GM18498 (cell line): Measurements from ENCODE around the gene FAM81A.
A peak's percentile ranks its signal among the peaks of the same experiment; 100 is the strongest.
"Not testable (repeated sequence)": the region's sequence is repeated elsewhere in the genome, so short reads cannot be mapped to it uniquely, and the experiment has no call there.

Source experiments
- ATAC-seq: cut with Tn5 transposase; IDR thresholded peaks from one replicate; pipeline ENCODE4 v1.9.1; 2021; ENCODE audit warnings: mild to moderate bottlenecking, moderate library complexity; ENCODE audit not compliant: unreplicated experiment

The FAM81A gene

DNA sequence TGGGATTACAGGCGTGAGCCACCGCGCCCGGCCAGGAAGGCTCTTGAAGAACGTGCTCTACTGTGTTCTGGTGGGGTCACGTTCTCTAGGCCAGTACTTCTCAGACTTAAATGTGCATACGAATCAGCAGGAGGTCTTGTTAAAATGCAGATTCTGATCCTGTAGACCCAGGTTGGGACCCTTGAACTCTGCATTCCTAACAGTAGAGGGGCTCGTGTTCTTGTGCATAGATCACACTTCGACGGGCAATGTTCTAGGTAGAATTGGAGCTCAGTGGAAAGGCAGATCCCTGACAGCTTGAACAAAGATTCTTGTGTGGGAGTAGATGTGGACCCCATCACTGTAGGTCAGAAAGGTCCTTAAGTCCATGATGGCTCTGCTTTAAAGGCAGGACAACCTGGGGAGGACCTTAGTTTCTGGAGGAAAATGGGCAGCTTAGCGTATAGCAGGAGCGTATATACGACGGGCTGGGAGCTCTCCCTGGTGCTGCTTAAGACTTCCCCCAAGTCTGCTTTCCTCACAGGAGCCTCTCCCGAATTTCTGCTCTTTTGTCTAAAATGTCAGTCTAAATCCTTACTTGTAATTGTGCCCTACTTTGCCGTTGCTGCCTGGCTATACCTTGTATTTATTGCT, 16.9 kb upstream of the FAM81A start:
- no peak for ATAC-seq

DNA sequence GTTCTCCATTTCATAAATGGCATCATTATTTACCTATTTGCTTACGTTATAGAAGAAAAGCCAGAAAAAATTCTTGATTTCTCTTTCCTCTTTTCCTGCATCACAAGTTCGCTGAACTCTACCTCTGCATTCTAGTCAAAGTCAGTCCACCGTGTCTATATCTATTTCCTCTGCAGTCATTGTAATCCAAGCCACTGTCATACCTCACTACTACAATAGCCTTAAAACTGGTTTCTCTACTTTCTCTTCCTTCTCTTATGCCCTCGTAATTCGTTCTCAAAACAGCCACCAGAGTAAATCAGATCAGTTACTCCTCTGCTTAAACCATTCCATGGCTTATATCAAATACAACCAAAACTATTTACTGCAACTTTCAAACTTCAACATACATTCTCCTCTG, 13.4 kb upstream of the FAM81A start:
- ATAC-seq, result no peak

DNA sequence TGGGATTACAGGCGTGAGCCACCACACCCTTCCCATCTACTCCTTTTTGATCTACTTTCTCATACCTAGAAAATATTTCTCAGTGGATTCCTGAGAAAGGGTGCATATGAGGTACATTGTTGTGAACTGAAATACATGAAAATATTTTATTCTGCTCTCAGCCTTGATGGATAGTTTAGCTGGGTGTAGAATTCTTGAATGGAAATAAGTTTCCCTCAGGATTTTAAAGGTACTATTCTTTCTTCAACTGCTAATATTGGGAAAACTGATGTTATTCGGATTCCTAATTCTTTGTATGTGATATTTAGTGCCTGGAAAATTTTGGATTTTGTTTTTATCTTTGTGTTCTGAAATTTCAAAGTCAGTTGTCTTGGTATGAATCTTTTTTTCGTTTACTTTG, 9.1 kb upstream of the FAM81A start:
- not testable (repeated sequence) for ATAC-seq

DNA sequence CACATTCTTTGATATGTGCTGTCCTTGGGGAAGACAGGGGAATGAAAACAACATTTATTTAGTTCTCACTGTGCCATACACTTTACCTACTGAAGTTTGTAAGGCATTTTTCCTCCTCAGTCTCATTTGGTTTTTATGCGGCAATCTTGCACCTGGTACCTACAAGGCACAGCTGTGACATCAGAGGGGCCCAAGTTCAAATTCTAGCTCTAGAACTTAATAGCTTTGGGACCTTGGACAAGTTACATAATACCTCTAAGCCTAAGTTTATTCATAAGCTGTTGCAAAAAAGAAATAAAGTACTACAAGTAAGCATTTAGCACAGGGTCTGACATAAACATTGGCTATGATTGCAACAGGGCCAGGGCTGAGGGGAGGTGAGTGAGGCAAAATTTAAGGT, 5.6 kb upstream of the FAM81A start:
- ATAC-seq, result no peak

DNA sequence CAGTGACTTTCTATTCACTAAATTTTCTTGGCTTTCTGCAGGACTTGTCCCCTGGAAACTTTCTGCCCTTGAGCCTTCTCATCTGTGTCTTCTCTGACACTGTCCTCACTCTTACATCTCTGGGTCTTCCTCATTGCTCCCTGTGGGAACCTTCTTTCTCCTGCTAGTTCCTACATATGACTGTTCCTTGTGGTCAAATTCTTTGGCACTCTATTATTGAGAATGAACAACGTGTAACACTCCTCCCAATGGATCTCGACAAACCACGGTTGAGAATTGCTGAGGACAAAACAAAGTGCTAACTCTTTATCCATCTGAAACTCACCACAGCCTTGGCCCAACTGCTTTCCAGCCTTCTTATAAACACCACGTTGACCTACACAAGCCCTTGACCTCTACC, 3.5 kb upstream of the FAM81A start:
- no peak for ATAC-seq

DNA sequence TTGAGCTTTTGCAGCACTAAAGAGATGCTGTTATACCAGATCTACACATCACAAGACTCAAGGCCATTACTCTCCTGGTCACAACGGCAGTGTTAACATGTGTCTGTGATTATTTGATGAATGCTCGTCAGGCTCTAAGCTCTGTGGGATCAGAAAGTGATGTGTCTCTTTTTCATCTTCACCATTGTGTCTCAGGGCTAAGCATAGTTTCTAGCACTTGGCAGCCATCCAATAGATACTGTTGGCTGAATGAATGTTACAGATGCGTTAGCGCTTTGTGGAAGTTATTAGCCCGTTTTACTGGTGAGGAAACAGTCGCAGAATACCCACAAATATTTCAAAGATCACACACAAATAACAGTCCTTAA, 1.2 kb upstream of the FAM81A start:
- ATAC-seq, result no peak

DNA sequence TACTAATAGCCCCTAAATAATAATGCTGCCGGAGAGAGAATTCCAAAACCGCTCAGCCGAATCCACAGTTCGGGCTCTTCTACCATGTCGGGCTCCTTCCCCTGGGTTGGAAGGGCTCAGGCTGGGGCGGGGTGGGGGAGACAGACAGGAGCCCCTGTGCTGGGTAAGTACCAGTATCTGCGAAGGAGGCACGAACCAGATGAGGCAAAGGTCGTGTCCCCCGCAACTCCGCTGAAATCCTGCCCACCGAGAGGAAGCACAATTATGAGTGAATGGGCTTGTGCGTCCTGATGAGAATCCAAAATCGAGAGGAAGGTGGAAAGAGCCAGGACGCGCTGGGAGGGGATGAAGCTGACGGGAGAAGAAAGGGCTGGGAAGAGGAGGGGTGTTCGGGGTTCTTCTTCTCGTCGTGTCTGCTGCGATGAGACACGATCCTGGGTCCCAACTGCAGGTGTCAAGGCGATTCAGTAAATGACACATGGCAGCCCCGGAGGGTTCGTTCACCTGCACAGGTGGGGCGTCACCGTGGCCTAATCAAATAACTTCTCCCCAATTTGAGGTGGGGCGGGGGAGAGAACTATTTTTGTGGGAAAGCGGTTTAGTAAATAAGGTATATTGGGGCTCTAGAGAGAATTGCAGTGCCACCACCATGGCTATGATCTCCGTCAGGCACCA, 707 bp upstream of the FAM81A start:
- peak; percentile 5 for ATAC-seq

DNA sequence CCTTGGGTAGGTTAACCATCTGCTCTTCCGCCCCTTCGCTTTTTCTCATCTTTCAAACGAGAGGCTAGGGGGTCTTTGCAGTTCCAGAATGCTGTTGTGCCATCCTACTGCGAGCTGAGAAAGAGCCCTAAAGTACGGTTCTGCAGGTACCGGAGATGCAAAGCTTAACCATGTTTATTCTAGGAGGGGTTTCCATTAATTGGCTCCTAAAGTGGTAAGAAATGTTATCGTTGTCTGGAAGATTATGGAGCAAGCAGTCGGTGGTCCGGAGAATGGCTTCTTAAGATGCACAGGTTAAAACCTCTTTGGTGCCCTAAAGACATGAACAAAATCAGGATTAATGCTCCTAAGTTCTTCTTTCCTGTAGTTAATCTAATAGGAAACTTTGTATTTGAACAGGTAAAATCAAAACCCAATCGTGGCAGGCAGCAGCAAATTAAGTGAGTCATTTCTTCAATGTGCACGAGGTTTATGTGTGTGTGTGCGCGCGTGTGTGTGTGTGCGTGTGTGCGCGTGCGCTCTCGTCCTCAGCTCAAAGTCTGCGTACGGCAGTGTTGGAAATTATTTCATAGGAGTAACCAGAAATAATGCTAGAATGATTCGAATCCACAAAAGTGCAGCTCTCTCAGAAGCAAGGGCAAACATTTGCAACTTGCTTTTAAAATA, 772 bp downstream of the FAM81A start:
- no peak for ATAC-seq

DNA sequence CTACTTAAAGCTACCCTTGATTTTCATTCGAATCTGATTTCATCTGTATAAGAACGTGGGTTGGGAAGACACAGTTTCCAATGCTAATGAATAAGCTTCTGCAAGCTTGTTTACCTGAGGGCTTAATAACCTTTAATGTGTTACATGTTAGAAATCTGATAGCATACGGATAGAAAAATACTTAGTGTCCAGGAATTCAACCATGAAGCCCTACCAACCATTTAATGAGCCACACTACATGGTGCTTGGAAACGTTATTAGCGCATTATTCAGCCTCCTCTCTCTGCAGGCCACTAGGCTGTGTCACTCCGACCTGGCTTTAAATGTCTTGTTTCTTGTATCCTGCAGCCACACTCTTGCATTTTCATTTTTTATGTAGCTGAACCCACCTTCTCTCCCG, 1.6 kb downstream of the FAM81A start:
- ATAC-seq, result no peak

DNA sequence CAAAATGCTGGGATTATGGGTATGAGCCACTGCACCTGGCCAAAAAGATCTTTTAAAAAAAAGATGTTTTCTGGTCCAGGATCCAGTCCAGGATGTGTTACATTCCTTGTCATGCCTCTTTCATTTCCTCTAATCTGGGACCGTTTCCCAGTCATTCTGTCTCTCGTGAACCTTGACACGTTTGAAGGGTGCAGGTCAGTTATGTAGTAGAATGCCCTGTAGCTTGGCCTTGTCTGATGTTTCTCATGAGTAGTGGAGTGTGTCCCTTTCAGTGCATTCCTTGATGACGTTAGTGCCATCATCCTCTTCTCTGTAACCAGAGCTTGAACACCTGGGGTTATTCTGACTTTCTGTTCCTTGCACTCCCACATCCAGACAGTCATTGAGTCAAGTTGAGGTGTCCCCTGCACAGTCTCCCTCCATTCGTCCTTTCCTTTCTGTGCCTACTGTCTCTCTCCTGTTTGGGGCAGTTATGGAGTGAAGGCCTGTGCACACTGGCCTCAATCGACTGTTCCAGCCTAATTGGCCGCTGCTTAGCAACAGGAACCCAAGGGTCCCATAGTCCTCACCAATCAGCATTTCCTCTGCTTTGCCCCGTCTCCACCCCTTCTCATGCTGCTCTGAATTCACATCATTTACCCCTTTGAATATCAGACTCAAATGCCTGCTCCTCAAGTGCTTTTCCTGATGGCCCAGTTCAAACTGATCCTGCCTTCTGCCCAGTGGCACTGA, 5.5 kb downstream of the FAM81A start:
- no peak for ATAC-seq

DNA sequence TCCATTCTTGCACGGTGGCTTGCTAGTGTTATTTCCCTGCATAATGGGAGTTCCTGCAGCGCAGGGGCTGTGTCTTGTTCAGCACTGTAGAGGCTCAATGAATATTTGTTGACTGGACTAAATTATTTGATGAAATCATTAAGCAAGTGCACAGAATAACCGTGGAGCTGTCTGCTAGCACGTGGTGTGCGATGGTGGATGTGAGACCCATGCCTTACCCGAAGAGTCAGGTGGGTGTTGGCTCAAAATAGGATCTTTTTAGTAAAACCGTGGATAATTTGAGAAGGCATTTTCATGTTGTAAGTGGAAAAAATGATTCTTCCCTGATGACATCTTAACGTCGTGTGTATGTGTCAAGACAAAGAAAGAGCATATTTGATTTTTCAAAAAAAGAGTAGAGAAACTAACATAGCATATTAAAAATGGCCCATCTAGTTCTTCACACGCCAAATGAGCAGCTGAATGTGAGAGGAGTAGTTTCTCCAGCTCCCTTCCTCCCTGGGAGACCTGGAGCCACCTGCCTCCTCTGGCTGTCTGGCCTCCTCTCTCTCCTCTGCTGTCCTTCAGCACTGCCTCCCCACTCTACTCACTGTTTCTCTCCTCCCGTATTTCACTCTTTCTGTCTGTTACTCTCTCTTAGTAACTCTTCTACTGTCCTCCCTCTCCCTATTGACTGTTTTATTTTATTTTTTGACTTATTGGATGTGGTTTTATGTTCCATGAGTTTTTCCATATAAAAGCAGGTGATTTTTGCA, 6.3 kb downstream of the FAM81A start:
- no peak for ATAC-seq

DNA sequence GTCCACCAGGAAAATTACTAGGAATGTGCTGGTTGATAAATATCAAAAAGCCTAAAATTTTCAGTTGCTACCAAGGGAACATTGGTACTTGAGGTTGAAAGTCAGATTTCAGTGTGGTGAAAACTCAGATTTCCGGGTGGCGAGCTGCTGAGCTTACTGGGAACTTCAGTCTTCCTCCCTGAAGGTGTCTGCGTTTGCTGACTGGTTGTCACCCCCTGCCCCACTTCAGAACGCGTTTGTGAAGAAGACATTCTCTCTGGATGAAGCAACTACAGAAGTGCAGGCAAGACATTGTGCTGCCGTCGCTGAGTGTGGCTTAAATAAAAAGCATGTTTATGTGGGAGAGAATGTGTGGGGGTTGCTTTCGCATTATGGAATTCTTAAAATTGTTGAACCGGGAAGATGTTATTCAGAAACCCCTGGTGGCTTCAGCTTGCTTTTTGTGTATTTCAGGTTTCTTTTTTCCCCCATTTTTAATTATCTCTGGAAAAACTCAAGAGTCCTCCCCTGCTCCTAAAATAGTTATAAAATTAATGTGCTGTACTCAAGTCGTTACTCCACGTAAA, 7.1 kb downstream of the FAM81A start:
- no peak for ATAC-seq

DNA sequence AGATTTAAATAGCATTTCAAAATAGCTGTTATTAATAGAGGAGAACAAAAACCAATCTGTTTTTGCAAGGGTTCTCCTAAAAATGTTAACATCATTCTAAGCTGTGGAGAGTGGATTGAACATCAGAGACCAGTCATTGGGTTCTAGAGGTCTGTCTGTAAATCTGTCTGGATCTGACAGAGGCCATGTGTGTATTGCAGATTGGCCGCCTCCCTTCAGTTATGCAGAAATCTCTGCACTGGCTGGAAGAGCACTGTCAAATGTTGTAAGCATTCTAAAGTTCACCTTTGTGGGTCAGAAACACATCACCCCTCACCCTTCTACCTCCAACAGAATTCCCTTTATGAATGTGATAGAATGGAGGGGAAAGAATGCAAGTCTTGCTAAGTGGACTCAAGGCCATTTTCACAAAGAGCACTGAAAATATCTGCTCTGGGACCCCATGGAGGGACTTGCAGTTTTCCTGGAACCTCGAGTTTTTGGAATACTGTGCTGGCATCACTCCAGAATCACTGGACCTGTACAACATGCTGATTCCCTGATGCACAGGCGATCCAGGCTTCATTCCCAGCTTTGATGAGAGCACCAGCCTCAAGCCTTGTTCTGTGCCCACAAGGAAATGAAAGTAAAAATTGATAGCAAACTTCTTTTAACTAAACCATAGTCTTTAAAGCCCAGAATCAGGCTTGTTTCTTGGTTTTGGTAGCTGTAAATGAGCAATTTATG, 8.4 kb downstream of the FAM81A start:
- ATAC-seq, result no peak

DNA sequence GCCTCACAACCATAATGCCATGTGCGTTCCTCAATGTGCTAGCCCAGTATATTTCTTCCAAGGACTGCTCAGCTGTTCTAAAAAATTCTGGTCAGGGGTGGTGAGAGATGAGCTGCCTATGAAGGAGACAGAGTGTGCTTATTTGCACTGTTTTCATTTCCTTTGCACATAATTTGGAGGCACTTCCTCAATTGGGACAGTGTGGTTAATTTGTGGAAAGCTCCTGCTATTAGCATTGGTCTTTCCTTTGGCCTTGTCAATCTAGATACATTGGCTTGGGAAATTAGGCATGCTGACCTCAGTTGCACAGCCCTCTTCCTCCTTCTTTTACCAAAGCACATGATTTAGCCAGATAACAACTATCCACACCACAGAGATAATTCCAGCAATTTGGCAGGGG, 9.4 kb downstream of the FAM81A start:
- no peak for ATAC-seq

DNA sequence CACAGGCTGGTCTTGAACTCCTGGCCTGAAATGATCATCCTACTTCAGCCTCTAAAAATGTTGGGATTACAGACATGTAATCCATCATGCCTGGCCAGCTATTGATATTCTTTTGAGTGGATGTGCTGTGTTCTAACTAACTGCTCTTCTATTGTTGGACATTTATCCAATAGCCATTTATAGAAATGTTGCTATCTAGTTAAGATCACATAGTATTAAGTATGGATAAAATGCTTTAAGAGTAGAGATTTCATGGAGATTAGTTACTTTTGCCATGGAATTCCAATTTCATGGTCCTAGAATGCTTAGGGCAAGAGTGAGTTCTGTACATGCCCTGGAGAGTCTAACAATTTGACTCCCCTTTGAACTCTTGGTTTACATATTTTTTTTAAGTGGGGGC, 10.9 kb downstream of the FAM81A start:
- ATAC-seq, result no peak

DNA sequence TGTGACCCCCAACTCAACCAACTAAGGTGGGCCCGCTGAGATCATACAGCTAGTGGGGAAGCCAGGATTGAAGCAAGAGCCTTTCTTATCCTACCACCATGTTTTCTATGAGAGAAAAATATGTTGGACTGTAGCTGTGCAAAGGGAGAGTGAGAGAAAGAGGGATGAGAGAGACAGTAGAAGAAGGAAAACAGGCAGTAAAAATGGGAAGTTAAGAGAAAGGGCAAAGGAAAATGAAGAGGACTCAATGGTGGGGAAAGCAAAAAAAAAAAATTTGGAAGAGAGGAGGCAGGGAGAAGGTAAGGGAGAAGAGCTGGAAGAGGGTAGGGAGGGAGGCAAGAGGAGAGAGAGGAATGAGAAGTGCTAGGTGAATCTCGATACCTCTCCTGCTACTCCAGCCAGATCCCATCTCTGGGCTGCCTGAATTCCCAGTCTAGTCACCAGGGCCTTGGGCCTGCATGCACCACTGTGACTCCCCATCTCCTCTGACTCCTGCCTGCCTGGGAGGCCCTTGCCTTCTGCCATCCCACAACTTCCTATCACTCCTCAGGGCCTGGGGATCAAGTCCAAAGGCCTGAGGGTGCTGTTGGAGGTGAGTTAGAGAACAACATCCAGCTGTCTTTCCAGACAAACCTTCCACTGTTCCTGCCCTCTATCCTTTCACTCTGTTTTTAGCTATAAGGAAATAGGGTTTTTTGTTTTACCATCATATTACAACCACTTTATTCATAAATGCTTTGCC, 15.7 kb downstream of the FAM81A start:
- ATAC-seq, result no peak

DNA sequence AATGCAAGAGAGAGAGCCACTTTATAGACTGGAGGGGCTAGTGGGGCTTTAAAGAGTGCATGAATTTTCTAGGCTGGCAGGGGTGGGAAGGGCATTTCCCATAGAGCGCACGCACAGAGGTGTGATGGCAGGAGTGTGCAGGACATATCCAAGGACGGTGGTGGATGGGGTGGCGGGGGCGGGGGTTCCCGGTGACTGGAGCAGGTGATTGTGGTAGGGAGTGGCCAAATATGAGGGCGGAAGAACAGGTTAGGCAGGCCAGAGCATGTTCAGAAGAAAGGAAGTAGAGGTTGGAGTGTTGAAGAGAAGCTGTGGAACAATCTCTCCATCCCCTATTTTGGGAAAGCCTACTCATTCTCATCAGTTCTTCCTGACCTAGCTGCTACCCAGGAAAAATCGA, 18.1 kb downstream of the FAM81A start:
- ATAC-seq, result no peak

DNA sequence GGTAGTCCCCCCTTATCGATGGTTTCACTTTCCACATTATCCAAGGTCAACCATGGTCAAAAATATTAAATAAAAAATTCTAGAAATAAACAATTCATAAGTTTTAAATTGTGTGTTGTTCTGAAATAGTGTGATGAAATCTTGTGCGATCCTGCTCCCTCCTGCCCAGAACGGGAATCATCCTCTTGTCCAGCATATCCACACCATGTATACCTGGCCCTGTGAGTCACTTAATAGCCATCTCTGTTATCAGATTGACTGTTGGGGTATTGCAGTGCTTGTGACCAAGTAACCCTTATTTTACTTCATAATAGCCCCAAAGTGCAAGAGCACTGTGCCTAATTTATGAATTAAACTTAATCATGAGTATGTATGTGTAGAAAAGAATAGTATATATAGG, 19.1 kb downstream of the FAM81A start:
- ATAC-seq, result no peak

DNA sequence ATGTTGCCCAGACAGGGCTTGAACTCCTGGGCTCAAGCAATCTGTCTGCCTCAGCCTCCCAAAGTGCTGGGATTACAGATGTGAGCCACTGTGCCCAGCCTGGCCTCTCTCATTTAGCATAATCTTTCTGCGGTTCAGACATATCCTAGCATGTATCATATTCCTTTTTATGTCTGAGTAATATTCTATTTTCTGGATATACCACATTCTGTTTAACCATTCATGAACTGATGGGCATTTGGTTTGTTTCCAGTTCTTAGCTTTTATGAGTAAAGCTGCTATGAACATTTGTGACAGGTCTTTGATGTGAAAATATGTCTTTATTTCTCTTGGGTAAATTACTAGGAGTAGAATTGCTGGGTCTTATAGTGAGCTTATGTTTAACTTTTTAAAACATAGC, 23.5 kb downstream of the FAM81A start:
- ATAC-seq, result no peak
